Tibial nerve (tissue), 4 donors: ENCODE results near the gene UBASH3A.

Experiments
- EP300 ChIP-seq, 2 donors: sonication (generic); formaldehyde crosslinking; IDR thresholded peaks; one replicate each; pipeline ENCODE4 v1.6.1; 2017; ENCODE audit warnings: antibody characterized with exemption in 2 of 2, mild to moderate bottlenecking in 1 of 2
- POLR2A ChIP-seq, 2 donors: fragments of 450-650 bp; IDR thresholded peaks; one replicate each; pipeline ENCODE4 v1.6.1; 2017; ENCODE audit warnings: antibody characterized with exemption in 2 of 2, mild to moderate bottlenecking in 2 of 2, moderate library complexity in 2 of 2
- TF ChIP-seq, protein P1 (sequence below), 5 experiments: fragments of 200-600 bp in 3 of 5; fragments of 450-650 bp in 2 of 5; sonication (generic) in 3 of 5; IDR thresholded peaks; one replicate each; pipeline ENCODE4 v1.5.1; 2016 to 2019; ENCODE audit warnings: antibody characterized with exemption in 5 of 5, mild to moderate bottlenecking in 3 of 5, moderate library complexity in 2 of 5

DNA sequence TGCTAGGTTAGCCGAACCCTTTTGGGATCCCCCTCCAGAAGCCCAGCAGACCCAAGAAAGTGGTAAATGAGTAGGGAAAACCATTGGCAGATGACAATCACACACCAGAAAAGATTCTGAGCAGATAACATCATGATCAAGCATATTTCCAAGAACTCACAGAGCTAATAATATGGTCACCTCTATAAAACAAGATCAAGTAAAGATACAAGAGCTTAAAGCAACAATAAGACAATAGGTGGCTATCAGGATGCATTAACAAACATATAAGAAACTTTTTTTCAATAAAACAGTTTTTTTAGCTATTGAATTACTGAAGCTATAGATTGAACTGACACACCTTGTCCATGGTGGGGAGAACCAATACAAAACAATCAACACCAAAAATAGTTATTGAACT, 29.0 kb downstream of the UBASH3A start:
- TF ChIP-seq, protein P1, sequence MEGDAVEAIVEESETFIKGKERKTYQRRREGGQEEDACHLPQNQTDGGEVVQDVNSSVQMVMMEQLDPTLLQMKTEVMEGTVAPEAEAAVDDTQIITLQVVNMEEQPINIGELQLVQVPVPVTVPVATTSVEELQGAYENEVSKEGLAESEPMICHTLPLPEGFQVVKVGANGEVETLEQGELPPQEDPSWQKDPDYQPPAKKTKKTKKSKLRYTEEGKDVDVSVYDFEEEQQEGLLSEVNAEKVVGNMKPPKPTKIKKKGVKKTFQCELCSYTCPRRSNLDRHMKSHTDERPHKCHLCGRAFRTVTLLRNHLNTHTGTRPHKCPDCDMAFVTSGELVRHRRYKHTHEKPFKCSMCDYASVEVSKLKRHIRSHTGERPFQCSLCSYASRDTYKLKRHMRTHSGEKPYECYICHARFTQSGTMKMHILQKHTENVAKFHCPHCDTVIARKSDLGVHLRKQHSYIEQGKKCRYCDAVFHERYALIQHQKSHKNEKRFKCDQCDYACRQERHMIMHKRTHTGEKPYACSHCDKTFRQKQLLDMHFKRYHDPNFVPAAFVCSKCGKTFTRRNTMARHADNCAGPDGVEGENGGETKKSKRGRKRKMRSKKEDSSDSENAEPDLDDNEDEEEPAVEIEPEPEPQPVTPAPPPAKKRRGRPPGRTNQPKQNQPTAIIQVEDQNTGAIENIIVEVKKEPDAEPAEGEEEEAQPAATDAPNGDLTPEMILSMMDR (IDR thresholded peaks at IDR 0.05) = no peak
- TF ChIP-seq POLR2A (IDR thresholded peaks at IDR 0.05) (no peak), EP300 (IDR thresholded peaks at IDR 0.05) (no peak)
